ENCODE data around the gene KRT31. TPM values are rescaled to one million over a fixed set of nuclear protein-coding genes. Genes with fewer than 3 reads are reported as not detected.

KRT31 gene
- total RNA-seq, 2 donors from 2014 or later: not detected

GRCh38 chr17:41440531-41441033 lies 43.2 kb upstream of the KRT31 start, which contains the start of gene KRT38:
Gene KRT38 (minus strand): TSS chr17:41440983. CDS start chr17:41440921, 62 bp downstream.
- Histone ChIP-seq H3K4me3 (no peak within 1 kb of the TSS), H3K27me3 (no peaks in the 10 kb centered on the region), H3K9ac (ENCODE audit: low read depth in 2 of 2, low read length in 2 of 2) (no peak within 1 kb of the TSS), H3K4me1 (no peaks in the 10 kb centered on the region), H3K27ac (no peak within 1 kb of the TSS), H3K9me3 (no peaks in the 10 kb centered on the region), H3K36me3 (no peaks in the 10 kb centered on the region)
- no peak for TF ChIP-seq CTCF (IDR thresholded peaks at IDR 0.05)
- DNase-seq: no peak
- intact Hi-C loops (cut with DNase I): no loop called here

GRCh38 chr17:41439375-41439774 lies 42.0 kb upstream of the KRT31 start:
- no peak for DNase-seq
- H3K27ac ChIP-seq: no peak overlapping the region
- no peaks in the 10 kb centered on the region for H3K36me3 ChIP-seq
- no peak overlapping the region for H3K4me3 ChIP-seq
- no peaks in the 10 kb centered on the region for H3K9me3 ChIP-seq
- intact Hi-C loops (cut with DNase I): no loop called here
- no peak overlapping the region for H3K9ac ChIP-seq (ENCODE audit: low read depth in 2 of 2, low read length in 2 of 2)
- H3K27me3 ChIP-seq: no peaks in the 10 kb centered on the region
- no peak for TF ChIP-seq CTCF (IDR thresholded peaks at IDR 0.05)
- H3K4me1 ChIP-seq: no peaks in the 10 kb centered on the region

GRCh38 chr17:41437769-41438168 lies 40.4 kb upstream of the KRT31 start:
- intact Hi-C loops (cut with DNase I): no loop called here
- DNase-seq: no peak
- H3K27ac ChIP-seq: no peak overlapping the region
- no peak overlapping the region for H3K4me3 ChIP-seq
- H3K36me3 ChIP-seq: no peaks in the 10 kb centered on the region
- H3K27me3 ChIP-seq: no peaks in the 10 kb centered on the region
- no peak for TF ChIP-seq CTCF (IDR thresholded peaks at IDR 0.05)
- H3K9me3 ChIP-seq: no peaks in the 10 kb centered on the region
- no peak overlapping the region for H3K9ac ChIP-seq (ENCODE audit: low read depth in 2 of 2, low read length in 2 of 2)
- no peaks in the 10 kb centered on the region for H3K4me1 ChIP-seq

- no peak overlapping the region for H3K27ac ChIP-seq
- H3K9me3 ChIP-seq: no peaks in the 10 kb centered on the region
- no peaks in the 10 kb centered on the region for H3K4me1 ChIP-seq
- H3K9ac ChIP-seq (ENCODE audit: low read depth in 2 of 2, low read length in 2 of 2): no peak overlapping the region
- no peak for TF ChIP-seq CTCF (IDR thresholded peaks at IDR 0.05)
- H3K36me3 ChIP-seq: no peaks in the 10 kb centered on the region
- no peak overlapping the region for H3K4me3 ChIP-seq
- no peak for DNase-seq
- intact Hi-C loops (cut with DNase I): no loop called here
- no peaks in the 10 kb centered on the region for H3K27me3 ChIP-seq
These were observed 39.8 kb upstream of the KRT31 start for GRCh38 chr17:41437254-41437653.

- no peaks in the 10 kb centered on the region for H3K9me3 ChIP-seq
- no peak overlapping the region for H3K27ac ChIP-seq
- no peaks in the 10 kb centered on the region for H3K27me3 ChIP-seq
- H3K4me1 ChIP-seq: no peaks in the 10 kb centered on the region
- intact Hi-C loops (cut with DNase I): no loop called here
- no peak overlapping the region for H3K9ac ChIP-seq (ENCODE audit: low read depth in 2 of 2, low read length in 2 of 2)
- TF ChIP-seq CTCF (IDR thresholded peaks at IDR 0.05): no peak
- no peak overlapping the region for H3K4me3 ChIP-seq
- DNase-seq: no peak
- no peaks in the 10 kb centered on the region for H3K36me3 ChIP-seq
These were observed 37.0 kb upstream of the KRT31 start for GRCh38 chr17:41434415-41434814.

All from colonic mucosa (tissue), 4 donors.